Activated T-cell treated with anti-CD3 and anti-CD28 coated beads, Interleukin-2, amount 50 U/mL, for 1 hour (primary cell): ENCODE measurements around the gene MYL12B.
A peak's percentile ranks its signal among the peaks of the same experiment; 100 is the strongest.
"Not testable (repeated sequence)": the region's sequence is repeated elsewhere in the genome, so short reads cannot be mapped to it uniquely, and the experiment has no call there.

Source experiments
- DNase-seq: peaks from one replicate; pipeline ENCODE4 v3.0.0-alpha.2; 2020

The MYL12B gene

DNA sequence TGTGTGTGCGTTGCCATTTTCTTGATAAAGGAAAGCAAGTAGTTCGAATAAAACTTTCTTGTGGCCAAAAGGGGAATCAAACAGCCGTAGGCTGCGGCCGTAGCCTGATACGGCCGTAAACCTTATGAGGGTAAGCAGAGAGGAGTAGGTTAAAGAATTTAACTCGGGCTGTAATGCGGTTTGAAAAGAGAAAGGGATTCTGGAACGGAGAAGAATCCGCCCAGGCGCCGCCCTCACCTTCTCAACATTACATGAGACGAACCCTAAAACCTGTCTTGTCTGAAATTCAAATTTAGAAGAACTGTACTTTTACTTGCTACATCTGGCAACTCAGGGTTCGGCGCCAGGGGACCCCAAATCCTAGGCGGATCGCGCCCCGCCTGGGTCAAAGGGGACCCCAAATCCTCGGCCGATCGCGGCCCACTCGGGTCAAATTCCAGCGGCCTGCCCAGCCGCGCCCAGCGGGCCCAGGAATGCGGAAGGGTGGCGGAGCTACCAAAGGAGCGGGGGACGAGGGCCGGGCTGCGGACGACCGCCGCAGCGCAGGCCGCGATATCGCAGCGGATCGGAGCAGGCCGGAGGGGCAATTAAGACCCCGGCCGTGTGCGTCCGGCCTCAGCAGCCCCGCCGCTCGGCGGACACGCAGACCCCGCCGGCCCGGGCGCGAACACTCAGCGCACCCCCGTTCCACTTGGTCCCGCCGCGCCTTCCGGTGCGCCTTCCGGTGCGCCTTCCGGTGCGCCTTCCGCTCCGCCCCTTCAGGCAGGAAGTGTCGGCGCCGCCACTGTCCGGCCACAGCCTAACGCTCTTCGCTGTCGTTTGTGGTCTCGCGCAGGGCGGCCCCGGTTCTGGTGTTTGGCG lies at the start of gene MYL12B:
TSS of gene MYL12B (plus strand) at position 761 of the 861 bp plus-strand sequence. CDS start 10,766 bp downstream, outside the sequence.
- DNase-seq, result peak; percentile 86

GRCh38 chr18:3212657-3213056 lies 49.3 kb upstream of the MYL12B start:
- no peak for DNase-seq

- DNase-seq, result no peak
Measured at GRCh38 chr18:3213300-3214059, 48.5 kb upstream of the MYL12B start.

DNA sequence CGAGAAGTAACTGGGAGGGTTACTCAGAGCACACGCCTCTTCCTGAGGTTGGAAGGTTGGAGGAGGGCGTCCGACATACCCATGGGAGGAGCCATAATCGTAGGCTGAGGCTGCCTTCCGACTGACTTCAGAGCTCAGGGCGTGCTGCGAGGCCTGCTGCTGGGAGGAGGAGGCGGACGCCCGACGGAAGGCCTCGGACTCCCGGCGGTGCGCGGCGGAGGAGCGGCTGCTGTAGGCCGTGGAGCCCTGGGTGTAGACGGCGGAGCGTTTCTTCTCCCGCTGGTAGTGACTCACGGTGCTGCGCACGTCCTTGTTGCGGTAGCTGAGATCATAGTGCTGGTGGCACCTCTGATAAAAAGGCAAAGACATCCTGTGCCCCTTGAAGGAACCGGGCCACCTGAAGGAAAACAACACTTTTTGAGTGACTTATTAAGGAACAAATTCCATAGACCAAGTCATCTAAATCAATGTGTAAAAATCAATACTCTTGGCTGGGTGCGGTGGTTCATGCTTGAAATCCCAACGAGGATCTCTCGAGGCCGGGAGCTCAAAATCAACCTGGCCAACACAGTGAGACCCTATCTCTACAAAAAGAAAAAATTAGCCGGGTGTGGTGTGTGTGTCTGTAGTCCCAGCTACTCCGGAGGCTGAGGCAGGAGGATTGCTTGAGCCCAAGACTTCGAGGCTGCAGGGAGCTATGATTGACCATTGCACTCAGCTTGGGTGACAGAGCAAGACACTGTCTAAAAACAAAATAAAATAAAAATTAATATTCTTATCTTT lies 46.9 kb upstream of the MYL12B start:
- no peak for DNase-seq

DNA sequence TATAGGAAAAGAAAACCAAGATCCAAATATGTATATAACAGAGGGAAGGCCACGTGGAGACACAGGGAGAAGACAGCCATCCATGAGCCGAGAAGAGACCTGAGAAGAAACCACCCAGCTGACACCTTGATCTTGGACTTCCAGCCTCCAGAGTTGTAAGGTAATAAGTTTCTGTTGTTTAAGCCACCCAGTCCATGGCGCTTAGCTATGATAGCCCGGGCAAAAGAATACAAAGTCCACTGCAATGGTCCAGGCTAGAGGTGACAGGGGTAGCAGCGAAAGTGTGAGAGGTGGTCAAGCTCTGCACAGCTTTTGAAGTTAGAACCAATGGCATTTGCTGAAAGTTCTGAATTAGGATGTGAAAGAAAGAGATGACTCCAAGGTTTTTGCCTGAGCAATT lies 44.9 kb upstream of the MYL12B start:
- DNase-seq, result no peak

GRCh38 chr18:3217948-3218647 lies 43.8 kb upstream of the MYL12B start:
- no peak for DNase-seq

GRCh38 chr18:3218819-3219218 lies 43.1 kb upstream of the MYL12B start:
- DNase-seq, result no peak

DNA sequence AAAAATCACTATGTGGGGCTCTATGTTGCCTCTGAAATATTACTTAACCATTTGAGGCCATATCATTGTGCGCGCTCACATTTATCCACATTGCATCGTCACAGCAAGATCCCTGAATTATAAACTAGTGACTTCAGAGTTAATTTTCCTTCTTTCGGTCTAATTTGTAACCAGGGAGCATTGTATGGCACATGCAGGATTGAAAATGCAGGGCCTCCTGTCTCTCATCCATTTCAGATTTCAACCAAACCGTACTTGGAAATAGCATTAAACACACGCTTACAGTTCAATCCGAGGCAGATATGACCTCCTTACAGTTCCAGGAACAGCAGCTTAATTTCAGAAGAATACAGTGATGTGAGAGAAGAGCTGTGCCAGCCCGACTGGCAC lies 42.7 kb upstream of the MYL12B start:
- no peak for DNase-seq

- no peak for DNase-seq
Measured at GRCh38 chr18:3219631-3220335, 42.1 kb upstream of the MYL12B start, which contains the start of gene MYOM1. TSS of gene MYOM1 (minus strand) at chr18:3219968. CDS start at chr18:3215223, 4,745 bp downstream.

GRCh38 chr18:3220868-3221267 lies 41.1 kb upstream of the MYL12B start:
- DNase-seq, result not testable (repeated sequence)

GRCh38 chr18:3221496-3221895 lies 40.4 kb upstream of the MYL12B start:
- no peak for DNase-seq

GRCh38 chr18:3223356-3223755 lies 38.6 kb upstream of the MYL12B start:
- DNase-seq, result no peak

GRCh38 chr18:3224223-3224622 lies 37.7 kb upstream of the MYL12B start:
- no peak for DNase-seq

GRCh38 chr18:3225588-3225987 lies 36.3 kb upstream of the MYL12B start:
- no peak for DNase-seq

DNA sequence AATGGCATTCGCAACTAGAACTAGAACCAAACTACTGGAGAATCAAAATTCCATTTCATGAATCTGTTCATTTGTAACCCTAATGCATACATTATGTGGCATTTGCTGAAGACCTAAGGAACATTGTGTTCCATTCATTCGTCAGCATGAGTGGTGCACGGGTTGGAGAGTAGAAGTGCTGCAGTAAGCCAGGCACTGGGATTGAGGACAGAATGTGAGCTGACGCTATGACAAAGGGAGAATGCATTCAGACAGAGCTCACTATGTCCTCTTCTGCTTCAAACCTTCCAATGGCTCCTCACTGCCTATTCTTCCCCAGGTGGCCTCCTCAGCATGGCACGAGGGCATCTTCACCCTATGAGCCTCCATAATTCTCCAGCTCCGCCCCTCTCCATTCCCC lies 35.9 kb upstream of the MYL12B start:
- DNase-seq, result no peak

GRCh38 chr18:3230401-3231334 lies 31.3 kb upstream of the MYL12B start:
- no peak for DNase-seq

- no peak for DNase-seq
Measured at GRCh38 chr18:3233004-3233403, 28.9 kb upstream of the MYL12B start.

- DNase-seq, result no peak
Measured at GRCh38 chr18:3233433-3234168, 28.3 kb upstream of the MYL12B start.

DNA sequence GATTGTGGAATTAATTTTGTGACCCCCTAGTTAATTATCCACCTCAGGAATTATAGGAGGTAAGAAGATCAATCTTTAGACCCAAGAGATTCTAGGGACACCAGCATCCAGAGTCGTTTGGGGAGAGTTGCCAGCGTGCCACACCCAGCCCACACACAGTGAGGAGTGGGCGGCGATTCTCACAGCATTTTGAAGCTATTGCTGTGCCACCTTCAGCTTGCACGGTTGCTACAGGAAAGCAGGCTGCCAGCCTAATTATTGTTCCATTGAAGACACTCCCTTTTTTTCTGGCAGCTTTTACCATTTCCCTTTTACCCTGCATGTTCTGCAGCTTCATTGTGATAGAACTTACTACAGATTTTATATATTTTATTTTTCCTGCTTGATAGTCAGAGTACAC lies 27.5 kb upstream of the MYL12B start:
- DNase-seq, result no peak

GRCh38 chr18:3235846-3236245 lies 26.1 kb upstream of the MYL12B start:
- no peak for DNase-seq
